GM23338 (cell line): ENCODE data around the gene ANTXR1. TPM values are rescaled to one million over a fixed set of nuclear protein-coding genes. Genes with fewer than 3 reads are reported as not detected.

Experiments
- ATAC-seq: fragments of 200-7000 bp; cut with Tn5 transposase; 3 replicates; pipeline ENCODE4 v1.9.1; 2020
- DNase-seq: peaks from one replicate; pipeline ENCODE4 v3.0.0-alpha.2; 2015; ENCODE audit warnings: low spot score
- H2AFZ ChIP-seq: fragments of 200-600 bp; sonication (generic); 2 replicates; pipeline ENCODE4 v1.8.0; 2016; ENCODE audit warnings: antibody characterized with exemption, mild to moderate bottlenecking, moderate library complexity
- H3F3A ChIP-seq: fragments of 200-600 bp; sonication (generic); replicated peaks from 2 replicates; pipeline ENCODE4 v1.8.0; 2017; ENCODE audit warnings: antibody characterized with exemption, mixed run types, low read depth
- H3K27ac ChIP-seq: fragments of 200-600 bp; sonication (generic); 2 replicates; pipeline ENCODE4 v1.6.1; 2016; ENCODE audit warnings: low read depth
- H3K27me3 ChIP-seq: fragments of 200-600 bp; sonication (generic); 2 replicates; pipeline ENCODE4 v1.8.0; 2016; ENCODE audit warnings: mild to moderate bottlenecking, mixed run types, moderate library complexity; ENCODE audit not compliant: insufficient read depth
- H3K36me3 ChIP-seq: fragments of 200-600 bp; sonication (generic); 2 replicates; pipeline ENCODE4 v1.8.0; 2016; ENCODE audit warnings: mild to moderate bottlenecking; ENCODE audit not compliant: insufficient read depth
- H3K4me1 ChIP-seq: fragments of 200-600 bp; sonication (generic); 2 replicates; pipeline ENCODE4 v1.8.0; 2016; ENCODE audit warnings: mild to moderate bottlenecking, moderate library complexity; ENCODE audit not compliant: insufficient read depth
- H3K4me2 ChIP-seq: fragments of 200-600 bp; sonication (generic); 2 replicates; pipeline ENCODE4 v1.7.1; 2017; ENCODE audit warnings: mixed run types
- H3K4me3 ChIP-seq: fragments of 200-600 bp; sonication (generic); 2 replicates; pipeline ENCODE4 v1.6.1; 2016; ENCODE audit warnings: mixed run types
- H3K79me2 ChIP-seq: fragments of 200-600 bp; sonication (generic); replicated peaks from 2 replicates; pipeline ENCODE4 v1.8.0; 2017; ENCODE audit warnings: mild to moderate bottlenecking; ENCODE audit not compliant: insufficient read depth
- H3K9me2 ChIP-seq: fragments of 200-600 bp; sonication (generic); 2 replicates; pipeline ENCODE4 v1.8.0; 2017; ENCODE audit not compliant: insufficient read depth
- H4K20me1 ChIP-seq: fragments of 200-600 bp; sonication (generic); replicated peaks from 2 replicates; pipeline ENCODE4 v1.8.0; 2017; ENCODE audit warnings: mild to moderate bottlenecking; ENCODE audit not compliant: insufficient read depth
- H3K27ac Mint-ChIP-seq: 2 replicates; pipeline ENCODE4 v1.8.0; 2020; ENCODE audit warnings: inconsistent platforms, mild to moderate bottlenecking, moderate library complexity, mixed read lengths
- H3K27me3 Mint-ChIP-seq: 3 replicates; pipeline ENCODE4 v1.8.0; 2022; ENCODE audit warnings: low read depth, mild to moderate bottlenecking, moderate library complexity, mixed read lengths, inconsistent platforms; ENCODE audit not compliant: insufficient read depth, poor library complexity
- H3K36me3 Mint-ChIP-seq: 3 replicates; pipeline ENCODE4 v1.8.0; 2021; ENCODE audit warnings: low read depth, mild to moderate bottlenecking, inconsistent platforms, moderate library complexity, mixed read lengths
- H3K4me1 Mint-ChIP-seq: 3 replicates; pipeline ENCODE4 v1.8.0; 2020; ENCODE audit warnings: mild to moderate bottlenecking, inconsistent platforms, mixed read lengths
- H3K4me3 Mint-ChIP-seq: 3 replicates; pipeline ENCODE4 v1.8.0; 2021; ENCODE audit warnings: moderate library complexity, mild to moderate bottlenecking, inconsistent platforms, mixed read lengths
- H3K9me3 Mint-ChIP-seq: 3 replicates; pipeline ENCODE4 v1.8.0; 2020; ENCODE audit warnings: moderate library complexity, mild to moderate bottlenecking, inconsistent platforms, mixed read lengths
- CREB1 ChIP-seq: fragments of 250-450 bp; sonication (Bioruptor Pico); IDR thresholded peaks from 2 replicates; pipeline ENCODE4 v1.5.0; 2020; ENCODE audit warnings: low read depth, mild to moderate bottlenecking, moderate library complexity
- EZH2 ChIP-seq: fragments of 200-600 bp; sonication (generic); IDR thresholded peaks from one replicate; pipeline ENCODE4 v1.8.0; 2017; ENCODE audit warnings: antibody characterized with exemption, mild to moderate bottlenecking, low read depth; ENCODE audit not compliant: unreplicated experiment
- EZH2phosphoT487 ChIP-seq: fragments of 200-600 bp; sonication (generic); IDR thresholded peaks from one replicate; pipeline ENCODE4 v1.8.1; 2018; ENCODE audit warnings: antibody characterized with exemption; ENCODE audit not compliant: unreplicated experiment
- JUNB ChIP-seq: IDR thresholded peaks from one replicate; pipeline ENCODE4 v1.6.1; 2016; ENCODE audit warnings: antibody characterized with exemption; ENCODE audit not compliant: unreplicated experiment
- NANOG ChIP-seq: IDR thresholded peaks from 2 replicates; pipeline ENCODE4 v1.6.1; 2016; ENCODE audit warnings: antibody characterized with exemption, borderline replicate concordance
- POLR2AphosphoS5 ChIP-seq: IDR thresholded peaks from 2 replicates; pipeline ENCODE4 v1.6.1; 2016; ENCODE audit warnings: antibody characterized with exemption, low read depth
- STAT1 ChIP-seq: IDR thresholded peaks from one replicate; pipeline ENCODE4 v1.6.1; 2016; ENCODE audit warnings: antibody characterized with exemption; ENCODE audit not compliant: unreplicated experiment
- ZNF331 ChIP-seq: fragments of 250-450 bp; sonication (Bioruptor Pico); IDR thresholded peaks from 2 replicates; pipeline ENCODE4 v1.5.0; 2020; ENCODE audit warnings: low read depth, mild to moderate bottlenecking, moderate library complexity
- polyA plus RNA-seq: library from polyadenylated mRNA; unstranded; fragments of >200 nt; fragmentation: Nextera tagmentation; extraction: Ambion mirVana; gene quantifications from 2 replicates; pipeline ENCODE4 v1.2.1, GENCODE V29; 2016
- total RNA-seq: library from RNA; depleted of rRNA; stranded (reverse); fragments of >200 nt; shearing (Covaris generic); gene quantifications from 2 replicates; pipeline ENCODE4 v1.2.3, GENCODE V29; 2014
- TF ChIP-seq, protein P1 (sequence below): IDR thresholded peaks from one replicate; pipeline ENCODE4 v1.6.1; 2018; ENCODE audit warnings: antibody characterized with exemption; ENCODE audit not compliant: unreplicated experiment
- TF ChIP-seq, protein P2 (sequence below), 2 experiments: fragments of 200-600 bp in 1 of 2; sonication (generic) in 1 of 2; conservative IDR thresholded peaks; 2 replicates each; pipeline versions ENCODE4 v1.5.1 to v1.6.1; 2016 to 2017; ENCODE audit warnings: antibody characterized with exemption in 2 of 2, low read depth in 2 of 2, mild to moderate bottlenecking in 2 of 2, moderate library complexity in 1 of 2
- TF ChIP-seq, protein P3 (sequence below): fragments of 250-450 bp; sonication (Bioruptor Pico); IDR thresholded peaks from 2 replicates; pipeline ENCODE4 v1.5.0; 2020; ENCODE audit warnings: mild to moderate bottlenecking, moderate library complexity
- TF ChIP-seq, protein P4 (sequence below): IDR thresholded peaks from 2 replicates; pipeline ENCODE4 v1.6.1; 2016; ENCODE audit warnings: antibody characterized with exemption

Gene ANTXR1
- total and polyA plus RNA-seq, 2 experiments from 2014 or later: 16.1 to 23.1 TPM

DNA sequence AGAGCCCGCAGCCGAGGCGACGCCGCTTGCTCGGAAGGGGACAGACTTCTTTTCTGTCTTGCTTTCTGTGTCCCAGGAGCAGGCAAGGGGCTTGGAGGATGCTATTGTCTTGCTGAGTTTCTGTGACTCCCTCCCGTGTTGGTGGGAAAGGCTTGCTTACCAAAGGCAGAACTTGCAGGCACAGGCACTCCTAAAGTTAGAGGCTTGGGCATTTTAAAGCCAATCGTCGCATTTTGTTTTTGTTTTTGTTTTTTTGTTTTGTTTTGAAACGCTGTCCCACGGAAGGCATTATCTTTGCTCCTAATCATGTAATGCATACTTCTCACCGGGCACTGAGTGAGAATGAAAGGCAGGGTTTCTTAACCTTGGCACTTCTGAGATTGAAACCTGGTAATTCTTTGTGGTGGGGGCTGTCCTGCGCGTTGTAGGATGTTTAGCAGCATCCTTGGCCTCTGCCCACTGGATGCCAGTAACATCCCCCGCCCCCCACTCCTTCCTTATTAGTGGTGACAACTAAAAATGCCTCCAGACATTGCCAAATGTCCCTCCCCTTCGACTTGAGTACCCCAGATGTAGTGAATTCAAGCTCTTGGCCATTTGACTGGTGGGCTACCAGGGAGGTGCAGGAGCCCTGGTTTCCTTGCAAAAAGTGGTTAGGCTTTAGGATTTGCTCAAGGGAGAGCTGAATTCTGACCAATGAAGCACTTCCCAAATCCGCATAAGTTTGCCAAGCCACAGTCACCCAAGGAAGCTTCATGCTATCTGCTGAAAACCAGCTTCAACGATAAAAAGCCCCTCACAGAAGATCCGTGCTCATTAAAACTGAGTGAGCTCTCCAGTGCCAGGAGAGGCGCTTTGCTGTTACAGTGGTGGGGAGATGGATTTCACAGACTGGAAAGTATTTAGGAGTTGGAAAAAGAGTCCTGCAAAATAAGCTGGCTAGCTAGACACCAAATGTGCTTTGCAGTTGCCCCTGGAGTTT, 1.2 kb downstream of the ANTXR1 start:
- peak; percentile 10 for ATAC-seq
- H3K4me2 ChIP-seq: peak overlapping the region; percentile 96
- no peaks in the 10 kb centered on the region for H3F3A ChIP-seq
- peaks cover 15% of the 10 kb centered on the region for H3K4me1 ChIP-seq
- peak; percentile 43 for DNase-seq
- peaks cover 47% of the 10 kb centered on the region for H3K79me2 ChIP-seq
- peaks cover 13% of the 10 kb centered on the region for H3K27me3 Mint-ChIP-seq
- 0 out of 2 replicates have a peak overlapping the region, but pooled peaks have one; percentile 5 for H3K27ac ChIP-seq
- H3K4me1 Mint-ChIP-seq: peaks cover 25% of the 10 kb centered on the region
- H3K9me3 Mint-ChIP-seq: no peaks in the 10 kb centered on the region
- H4K20me1 ChIP-seq: no peaks in the 10 kb centered on the region
- no peaks in the 10 kb centered on the region for H3K36me3 ChIP-seq
- TF ChIP-seq ZNF331 (no peak), EZH2phosphoT487 (no peak), EZH2 (no peak), STAT1 (no peak), CREB1 (CRISPR knock-in tag) (no peak), POLR2AphosphoS5 (no peak), JUNB (no peak), NANOG (no peak)
- TF ChIP-seq, protein P1, sequence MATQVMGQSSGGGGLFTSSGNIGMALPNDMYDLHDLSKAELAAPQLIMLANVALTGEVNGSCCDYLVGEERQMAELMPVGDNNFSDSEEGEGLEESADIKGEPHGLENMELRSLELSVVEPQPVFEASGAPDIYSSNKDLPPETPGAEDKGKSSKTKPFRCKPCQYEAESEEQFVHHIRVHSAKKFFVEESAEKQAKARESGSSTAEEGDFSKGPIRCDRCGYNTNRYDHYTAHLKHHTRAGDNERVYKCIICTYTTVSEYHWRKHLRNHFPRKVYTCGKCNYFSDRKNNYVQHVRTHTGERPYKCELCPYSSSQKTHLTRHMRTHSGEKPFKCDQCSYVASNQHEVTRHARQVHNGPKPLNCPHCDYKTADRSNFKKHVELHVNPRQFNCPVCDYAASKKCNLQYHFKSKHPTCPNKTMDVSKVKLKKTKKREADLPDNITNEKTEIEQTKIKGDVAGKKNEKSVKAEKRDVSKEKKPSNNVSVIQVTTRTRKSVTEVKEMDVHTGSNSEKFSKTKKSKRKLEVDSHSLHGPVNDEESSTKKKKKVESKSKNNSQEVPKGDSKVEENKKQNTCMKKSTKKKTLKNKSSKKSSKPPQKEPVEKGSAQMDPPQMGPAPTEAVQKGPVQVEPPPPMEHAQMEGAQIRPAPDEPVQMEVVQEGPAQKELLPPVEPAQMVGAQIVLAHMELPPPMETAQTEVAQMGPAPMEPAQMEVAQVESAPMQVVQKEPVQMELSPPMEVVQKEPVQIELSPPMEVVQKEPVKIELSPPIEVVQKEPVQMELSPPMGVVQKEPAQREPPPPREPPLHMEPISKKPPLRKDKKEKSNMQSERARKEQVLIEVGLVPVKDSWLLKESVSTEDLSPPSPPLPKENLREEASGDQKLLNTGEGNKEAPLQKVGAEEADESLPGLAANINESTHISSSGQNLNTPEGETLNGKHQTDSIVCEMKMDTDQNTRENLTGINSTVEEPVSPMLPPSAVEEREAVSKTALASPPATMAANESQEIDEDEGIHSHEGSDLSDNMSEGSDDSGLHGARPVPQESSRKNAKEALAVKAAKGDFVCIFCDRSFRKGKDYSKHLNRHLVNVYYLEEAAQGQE: no peak
- TF ChIP-seq, protein P2, sequence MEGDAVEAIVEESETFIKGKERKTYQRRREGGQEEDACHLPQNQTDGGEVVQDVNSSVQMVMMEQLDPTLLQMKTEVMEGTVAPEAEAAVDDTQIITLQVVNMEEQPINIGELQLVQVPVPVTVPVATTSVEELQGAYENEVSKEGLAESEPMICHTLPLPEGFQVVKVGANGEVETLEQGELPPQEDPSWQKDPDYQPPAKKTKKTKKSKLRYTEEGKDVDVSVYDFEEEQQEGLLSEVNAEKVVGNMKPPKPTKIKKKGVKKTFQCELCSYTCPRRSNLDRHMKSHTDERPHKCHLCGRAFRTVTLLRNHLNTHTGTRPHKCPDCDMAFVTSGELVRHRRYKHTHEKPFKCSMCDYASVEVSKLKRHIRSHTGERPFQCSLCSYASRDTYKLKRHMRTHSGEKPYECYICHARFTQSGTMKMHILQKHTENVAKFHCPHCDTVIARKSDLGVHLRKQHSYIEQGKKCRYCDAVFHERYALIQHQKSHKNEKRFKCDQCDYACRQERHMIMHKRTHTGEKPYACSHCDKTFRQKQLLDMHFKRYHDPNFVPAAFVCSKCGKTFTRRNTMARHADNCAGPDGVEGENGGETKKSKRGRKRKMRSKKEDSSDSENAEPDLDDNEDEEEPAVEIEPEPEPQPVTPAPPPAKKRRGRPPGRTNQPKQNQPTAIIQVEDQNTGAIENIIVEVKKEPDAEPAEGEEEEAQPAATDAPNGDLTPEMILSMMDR (conservative IDR thresholded peaks at IDR 0.05; ENCODE audit: low read depth in 2 of 2): no peak
- TF ChIP-seq, protein P3, sequence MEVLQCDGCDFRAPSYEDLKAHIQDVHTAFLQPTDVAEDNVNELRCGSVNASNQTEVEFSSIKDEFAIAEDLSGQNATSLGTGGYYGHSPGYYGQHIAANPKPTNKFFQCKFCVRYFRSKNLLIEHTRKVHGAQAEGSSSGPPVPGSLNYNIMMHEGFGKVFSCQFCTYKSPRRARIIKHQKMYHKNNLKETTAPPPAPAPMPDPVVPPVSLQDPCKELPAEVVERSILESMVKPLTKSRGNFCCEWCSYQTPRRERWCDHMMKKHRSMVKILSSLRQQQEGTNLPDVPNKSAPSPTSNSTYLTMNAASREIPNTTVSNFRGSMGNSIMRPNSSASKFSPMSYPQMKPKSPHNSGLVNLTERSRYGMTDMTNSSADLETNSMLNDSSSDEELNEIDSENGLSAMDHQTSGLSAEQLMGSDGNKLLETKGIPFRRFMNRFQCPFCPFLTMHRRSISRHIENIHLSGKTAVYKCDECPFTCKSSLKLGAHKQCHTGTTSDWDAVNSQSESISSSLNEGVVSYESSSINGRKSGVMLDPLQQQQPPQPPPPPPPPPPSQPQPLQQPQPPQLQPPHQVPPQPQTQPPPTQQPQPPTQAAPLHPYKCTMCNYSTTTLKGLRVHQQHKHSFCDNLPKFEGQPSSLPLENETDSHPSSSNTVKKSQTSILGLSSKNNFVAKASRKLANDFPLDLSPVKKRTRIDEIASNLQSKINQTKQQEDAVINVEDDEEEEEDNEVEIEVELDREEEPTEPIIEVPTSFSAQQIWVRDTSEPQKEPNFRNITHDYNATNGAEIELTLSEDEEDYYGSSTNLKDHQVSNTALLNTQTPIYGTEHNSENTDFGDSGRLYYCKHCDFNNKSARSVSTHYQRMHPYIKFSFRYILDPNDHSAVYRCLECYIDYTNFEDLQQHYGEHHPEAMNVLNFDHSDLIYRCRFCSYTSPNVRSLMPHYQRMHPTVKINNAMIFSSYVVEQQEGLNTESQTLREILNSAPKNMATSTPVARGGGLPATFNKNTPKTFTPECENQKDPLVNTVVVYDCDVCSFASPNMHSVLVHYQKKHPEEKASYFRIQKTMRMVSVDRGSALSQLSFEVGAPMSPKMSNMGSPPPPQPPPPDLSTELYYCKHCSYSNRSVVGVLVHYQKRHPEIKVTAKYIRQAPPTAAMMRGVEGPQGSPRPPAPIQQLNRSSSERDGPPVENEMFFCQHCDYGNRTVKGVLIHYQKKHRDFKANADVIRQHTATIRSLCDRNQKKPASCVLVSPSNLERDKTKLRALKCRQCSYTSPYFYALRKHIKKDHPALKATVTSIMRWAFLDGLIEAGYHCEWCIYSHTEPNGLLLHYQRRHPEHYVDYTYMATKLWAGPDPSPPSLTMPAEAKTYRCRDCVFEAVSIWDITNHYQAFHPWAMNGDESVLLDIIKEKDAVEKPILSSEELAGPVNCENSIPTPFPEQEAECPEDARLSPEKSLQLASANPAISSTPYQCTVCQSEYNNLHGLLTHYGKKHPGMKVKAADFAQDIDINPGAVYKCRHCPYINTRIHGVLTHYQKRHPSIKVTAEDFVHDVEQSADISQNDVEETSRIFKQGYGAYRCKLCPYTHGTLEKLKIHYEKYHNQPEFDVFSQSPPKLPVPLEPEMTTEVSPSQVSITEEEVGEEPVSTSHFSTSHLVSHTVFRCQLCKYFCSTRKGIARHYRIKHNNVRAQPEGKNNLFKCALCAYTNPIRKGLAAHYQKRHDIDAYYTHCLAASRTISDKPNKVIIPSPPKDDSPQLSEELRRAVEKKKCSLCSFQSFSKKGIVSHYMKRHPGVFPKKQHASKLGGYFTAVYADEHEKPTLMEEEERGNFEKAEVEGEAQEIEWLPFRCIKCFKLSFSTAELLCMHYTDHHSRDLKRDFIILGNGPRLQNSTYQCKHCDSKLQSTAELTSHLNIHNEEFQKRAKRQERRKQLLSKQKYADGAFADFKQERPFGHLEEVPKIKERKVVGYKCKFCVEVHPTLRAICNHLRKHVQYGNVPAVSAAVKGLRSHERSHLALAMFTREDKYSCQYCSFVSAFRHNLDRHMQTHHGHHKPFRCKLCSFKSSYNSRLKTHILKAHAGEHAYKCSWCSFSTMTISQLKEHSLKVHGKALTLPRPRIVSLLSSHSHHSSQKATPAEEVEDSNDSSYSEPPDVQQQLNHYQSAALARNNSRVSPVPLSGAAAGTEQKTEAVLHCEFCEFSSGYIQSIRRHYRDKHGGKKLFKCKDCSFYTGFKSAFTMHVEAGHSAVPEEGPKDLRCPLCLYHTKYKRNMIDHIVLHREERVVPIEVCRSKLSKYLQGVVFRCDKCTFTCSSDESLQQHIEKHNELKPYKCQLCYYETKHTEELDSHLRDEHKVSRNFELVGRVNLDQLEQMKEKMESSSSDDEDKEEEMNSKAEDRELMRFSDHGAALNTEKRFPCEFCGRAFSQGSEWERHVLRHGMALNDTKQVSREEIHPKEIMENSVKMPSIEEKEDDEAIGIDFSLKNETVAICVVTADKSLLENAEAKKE (CRISPR knock-in tag): no peak
- TF ChIP-seq, protein P4, sequence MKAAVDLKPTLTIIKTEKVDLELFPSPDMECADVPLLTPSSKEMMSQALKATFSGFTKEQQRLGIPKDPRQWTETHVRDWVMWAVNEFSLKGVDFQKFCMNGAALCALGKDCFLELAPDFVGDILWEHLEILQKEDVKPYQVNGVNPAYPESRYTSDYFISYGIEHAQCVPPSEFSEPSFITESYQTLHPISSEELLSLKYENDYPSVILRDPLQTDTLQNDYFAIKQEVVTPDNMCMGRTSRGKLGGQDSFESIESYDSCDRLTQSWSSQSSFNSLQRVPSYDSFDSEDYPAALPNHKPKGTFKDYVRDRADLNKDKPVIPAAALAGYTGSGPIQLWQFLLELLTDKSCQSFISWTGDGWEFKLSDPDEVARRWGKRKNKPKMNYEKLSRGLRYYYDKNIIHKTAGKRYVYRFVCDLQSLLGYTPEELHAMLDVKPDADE: no peak
- peaks cover 24% of the 10 kb centered on the region for H3K27me3 ChIP-seq
- H3K9me2 ChIP-seq: no peaks in the 10 kb centered on the region
- H3K27ac Mint-ChIP-seq: no peak overlapping the region; the same call in 1 of the 2 replicates
- peak overlapping the region; percentile 97 for H2AFZ ChIP-seq
- H3K36me3 Mint-ChIP-seq: no peaks in the 10 kb centered on the region; the same call in 2 of the 3 replicates
- H3K4me3 Mint-ChIP-seq: peak overlapping the region; percentile 80
- H3K4me3 ChIP-seq: peak overlapping the region; percentile 77
